ENCODE data around the gene CXCL16.

Gene CXCL16

GRCh38 chr17:4771519-4772234 is 31.9 kb upstream of the CXCL16 start, which contains the start of gene TM4SF5:
Gene TM4SF5, plus strand, starts transcription at chr17:4771886. Its CDS starts 37 bp downstream, at chr17:4771923.
- H3K4me3 ChIP-seq (ENCODE audit: low read length) = no peak within 1 kb of the TSS
- no peaks in the 10 kb centered on the region for H3K36me3 ChIP-seq (ENCODE audit: control insufficient read depth, insufficient read depth, low read length)
- no peak within 1 kb of the TSS for H3K9ac ChIP-seq (ENCODE audit: low read length)
- no peaks in the 10 kb centered on the region for H3K4me1 ChIP-seq (ENCODE audit: control insufficient read depth, insufficient read depth, low read length)
- no peak within 1 kb of the TSS for H3K27ac ChIP-seq (ENCODE audit: low read depth, low read length)
- no peaks in the 10 kb centered on the region for H3K27me3 ChIP-seq (ENCODE audit: control insufficient read depth, insufficient read depth, low read length)

- Histone ChIP-seq H3K27me3 (ENCODE audit: control insufficient read depth, insufficient read depth, low read length) (no peaks in the 10 kb centered on the region), H3K27ac (ENCODE audit: low read depth, low read length) (no peak overlapping the region), H3K9ac (ENCODE audit: low read length) (no peak overlapping the region)
Measured at GRCh38 chr17:4769628-4770027, 29.9 kb upstream of the CXCL16 start.

GRCh38 chr17:4768298-4768697 is 28.6 kb upstream of the CXCL16 start:
- no peak overlapping the region for H3K27ac ChIP-seq (ENCODE audit: low read depth, low read length)
- no peak overlapping the region for H3K9ac ChIP-seq (ENCODE audit: low read length)

More at GRCh38 chr17:4769628-4770027, 29.9 kb upstream of the CXCL16 start:
- H3K36me3 ChIP-seq (ENCODE audit: control insufficient read depth, insufficient read depth, low read length) = no peaks in the 10 kb centered on the region
- no peaks in the 10 kb centered on the region for H3K4me1 ChIP-seq (ENCODE audit: control insufficient read depth, insufficient read depth, low read length)
- H3K4me3 ChIP-seq (ENCODE audit: low read length) = no peak overlapping the region

GRCh38 chr17:4766723-4767122 is 27.0 kb upstream of the CXCL16 start:
- Histone ChIP-seq H3K9ac (ENCODE audit: low read length) (no peak overlapping the region), H3K4me3 (ENCODE audit: low read length) (no peak overlapping the region), H3K27ac (ENCODE audit: low read depth, low read length) (peak overlapping the region; percentile 45), H3K27me3 (ENCODE audit: control insufficient read depth, insufficient read depth, low read length) (no peaks in the 10 kb centered on the region), H3K4me1 (ENCODE audit: control insufficient read depth, insufficient read depth, low read length) (no peaks in the 10 kb centered on the region), H3K36me3 (ENCODE audit: control insufficient read depth, insufficient read depth, low read length) (no peaks in the 10 kb centered on the region)

More at GRCh38 chr17:4768298-4768697, 28.6 kb upstream of the CXCL16 start:
- Histone ChIP-seq H3K36me3 (ENCODE audit: control insufficient read depth, insufficient read depth, low read length) (no peaks in the 10 kb centered on the region), H3K4me3 (ENCODE audit: low read length) (no peak overlapping the region), H3K27me3 (ENCODE audit: control insufficient read depth, insufficient read depth, low read length) (no peaks in the 10 kb centered on the region), H3K4me1 (ENCODE audit: control insufficient read depth, insufficient read depth, low read length) (no peaks in the 10 kb centered on the region)

GRCh38 chr17:4766201-4766600 is 26.5 kb upstream of the CXCL16 start:
- peak overlapping the region; percentile 45 for H3K27ac ChIP-seq (ENCODE audit: low read depth, low read length)
- H3K4me3 ChIP-seq (ENCODE audit: low read length) = no peak overlapping the region
- H3K36me3 ChIP-seq (ENCODE audit: control insufficient read depth, insufficient read depth, low read length) = no peaks in the 10 kb centered on the region
- H3K27me3 ChIP-seq (ENCODE audit: control insufficient read depth, insufficient read depth, low read length) = no peaks in the 10 kb centered on the region
- no peaks in the 10 kb centered on the region for H3K4me1 ChIP-seq (ENCODE audit: control insufficient read depth, insufficient read depth, low read length)
- no peak overlapping the region for H3K9ac ChIP-seq (ENCODE audit: low read length)

GRCh38 chr17:4764595-4764994 is 24.9 kb upstream of the CXCL16 start:
- Histone ChIP-seq H3K27ac (ENCODE audit: low read depth, low read length) (no peak overlapping the region), H3K36me3 (ENCODE audit: control insufficient read depth, insufficient read depth, low read length) (no peaks in the 10 kb centered on the region), H3K9ac (ENCODE audit: low read length) (no peak overlapping the region), H3K4me3 (ENCODE audit: low read length) (no peak overlapping the region), H3K27me3 (ENCODE audit: control insufficient read depth, insufficient read depth, low read length) (no peaks in the 10 kb centered on the region), H3K4me1 (ENCODE audit: control insufficient read depth, insufficient read depth, low read length) (no peaks in the 10 kb centered on the region)

GRCh38 chr17:4759776-4760236 is 20.1 kb upstream of the CXCL16 start:
- Histone ChIP-seq H3K4me3 (ENCODE audit: low read length) (no peak overlapping the region), H3K36me3 (ENCODE audit: control insufficient read depth, insufficient read depth, low read length) (no peaks in the 10 kb centered on the region), H3K9ac (ENCODE audit: low read length) (no peak overlapping the region), H3K27me3 (ENCODE audit: control insufficient read depth, insufficient read depth, low read length) (peaks cover under 1% of the 10 kb centered on the region), H3K4me1 (ENCODE audit: control insufficient read depth, insufficient read depth, low read length) (no peaks in the 10 kb centered on the region), H3K27ac (ENCODE audit: low read depth, low read length) (no peak overlapping the region)

- Histone ChIP-seq H3K27ac (ENCODE audit: low read depth, low read length) (no peak overlapping the region), H3K9ac (ENCODE audit: low read length) (no peak overlapping the region), H3K27me3 (ENCODE audit: control insufficient read depth, insufficient read depth, low read length) (peaks cover 2% of the 10 kb centered on the region), H3K36me3 (ENCODE audit: control insufficient read depth, insufficient read depth, low read length) (no peaks in the 10 kb centered on the region), H3K4me1 (ENCODE audit: control insufficient read depth, insufficient read depth, low read length) (no peaks in the 10 kb centered on the region), H3K4me3 (ENCODE audit: low read length) (no peak overlapping the region)
Measured at GRCh38 chr17:4753392-4753791, 13.7 kb upstream of the CXCL16 start.

- Histone ChIP-seq H3K36me3 (ENCODE audit: control insufficient read depth, insufficient read depth, low read length) (no peaks in the 10 kb centered on the region), H3K27ac (ENCODE audit: low read depth, low read length) (no peak overlapping the region), H3K4me3 (ENCODE audit: low read length) (no peak overlapping the region), H3K27me3 (ENCODE audit: control insufficient read depth, insufficient read depth, low read length) (peaks cover 5% of the 10 kb centered on the region), H3K9ac (ENCODE audit: low read length) (no peak overlapping the region), H3K4me1 (ENCODE audit: control insufficient read depth, insufficient read depth, low read length) (no peaks in the 10 kb centered on the region)
Measured at GRCh38 chr17:4751932-4752331, 12.2 kb upstream of the CXCL16 start.

GRCh38 chr17:4750606-4751005 is 10.9 kb upstream of the CXCL16 start:
- no peak overlapping the region for H3K4me3 ChIP-seq (ENCODE audit: low read length)
- peaks cover 5% of the 10 kb centered on the region for H3K27me3 ChIP-seq (ENCODE audit: control insufficient read depth, insufficient read depth, low read length)
- H3K36me3 ChIP-seq (ENCODE audit: control insufficient read depth, insufficient read depth, low read length) = no peaks in the 10 kb centered on the region
- H3K27ac ChIP-seq (ENCODE audit: low read depth, low read length) = no peak overlapping the region
- no peaks in the 10 kb centered on the region for H3K4me1 ChIP-seq (ENCODE audit: control insufficient read depth, insufficient read depth, low read length)
- H3K9ac ChIP-seq (ENCODE audit: low read length) = no peak overlapping the region

- H3K4me3 ChIP-seq (ENCODE audit: low read length) = no peak overlapping the region
- H3K27ac ChIP-seq (ENCODE audit: low read depth, low read length) = no peak overlapping the region
- H3K9ac ChIP-seq (ENCODE audit: low read length) = no peak overlapping the region
- no peaks in the 10 kb centered on the region for H3K4me1 ChIP-seq (ENCODE audit: control insufficient read depth, insufficient read depth, low read length)
- H3K36me3 ChIP-seq (ENCODE audit: control insufficient read depth, insufficient read depth, low read length) = no peaks in the 10 kb centered on the region
- peaks cover 10% of the 10 kb centered on the region for H3K27me3 ChIP-seq (ENCODE audit: control insufficient read depth, insufficient read depth, low read length)
Measured at GRCh38 chr17:4748686-4749085, 9.0 kb upstream of the CXCL16 start.

- Histone ChIP-seq H3K4me3 (ENCODE audit: low read length) (no peak overlapping the region), H3K36me3 (ENCODE audit: control insufficient read depth, insufficient read depth, low read length) (no peaks in the 10 kb centered on the region), H3K27ac (ENCODE audit: low read depth, low read length) (no peak overlapping the region), H3K27me3 (ENCODE audit: control insufficient read depth, insufficient read depth, low read length) (peaks cover 10% of the 10 kb centered on the region), H3K9ac (ENCODE audit: low read length) (no peak overlapping the region), H3K4me1 (ENCODE audit: control insufficient read depth, insufficient read depth, low read length) (no peaks in the 10 kb centered on the region)
Measured at GRCh38 chr17:4747847-4748246, 8.1 kb upstream of the CXCL16 start.

Measured in rectal smooth muscle tissue (tissue), 1 donor.